HG03565 (cell line): ENCODE results near the gene AUH.

Source experiments
- ATAC-seq: cut with Tn5 transposase; IDR thresholded peaks from one replicate; pipeline ENCODE4 v1.9.1; 2021; ENCODE audit warnings: mild to moderate bottlenecking, moderate library complexity; ENCODE audit not compliant: unreplicated experiment

The AUH gene

DNA sequence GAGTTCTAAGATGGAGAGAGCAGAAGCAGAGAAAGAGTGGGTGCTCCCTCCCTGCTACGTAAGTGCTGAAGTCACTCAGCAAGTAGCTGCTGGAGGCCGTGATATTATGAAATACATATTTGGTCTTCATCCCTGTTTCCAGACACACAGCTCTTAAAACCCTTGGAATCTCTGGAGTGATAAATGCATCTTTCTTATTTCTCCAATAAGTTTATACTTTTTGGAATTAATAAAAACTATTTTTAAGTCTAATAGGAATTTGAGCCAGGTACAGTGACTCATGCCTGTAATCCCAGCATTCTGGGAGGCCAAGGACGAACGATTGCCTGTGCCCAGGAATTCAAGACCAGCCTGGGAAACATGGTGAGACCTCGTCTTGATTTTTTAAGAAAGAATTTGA, 60.6 kb downstream of the AUH start:
- ATAC-seq, result no peak

DNA sequence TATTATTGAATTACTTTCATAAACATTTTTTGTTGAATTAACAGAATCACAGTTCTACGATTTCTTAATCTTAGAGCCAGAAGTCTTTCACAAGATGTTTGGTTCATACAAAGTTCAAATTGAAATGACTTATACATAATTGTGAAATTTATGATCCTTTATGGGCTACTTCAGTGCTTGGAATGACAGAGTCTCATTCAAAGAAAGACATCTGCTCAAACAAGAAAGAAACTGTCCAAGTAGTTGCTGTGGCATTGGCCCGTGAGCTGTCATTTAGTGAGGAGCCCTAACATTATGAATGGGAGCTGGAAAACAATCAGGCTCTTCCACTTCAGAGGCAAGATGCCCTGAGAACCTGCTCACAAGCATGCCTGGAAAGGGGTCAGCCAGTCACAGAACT, 63.4 kb downstream of the AUH start:
- ATAC-seq, result no peak

GRCh38 chr9:91297306-91297705, 64.4 kb downstream of the AUH start:
- no peak for ATAC-seq

DNA sequence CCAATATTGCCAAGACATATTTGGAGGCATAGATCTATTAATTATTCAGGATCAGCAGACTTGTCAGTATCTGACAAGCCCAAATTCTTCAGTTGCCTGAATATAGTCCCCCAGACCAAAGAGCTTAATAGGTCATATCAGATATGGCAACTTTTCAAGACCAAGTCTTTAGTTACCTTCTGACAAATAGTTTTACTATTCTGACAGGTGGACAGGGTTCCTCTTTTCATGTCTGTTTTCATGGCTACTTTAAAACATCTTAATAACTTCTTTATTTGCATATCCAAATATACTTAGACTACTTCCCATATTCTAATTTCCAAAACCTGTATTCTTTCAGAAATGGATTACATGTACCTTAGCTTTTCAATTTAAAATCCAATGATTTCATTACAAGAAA, 65.4 kb downstream of the AUH start:
- ATAC-seq, result no peak

DNA sequence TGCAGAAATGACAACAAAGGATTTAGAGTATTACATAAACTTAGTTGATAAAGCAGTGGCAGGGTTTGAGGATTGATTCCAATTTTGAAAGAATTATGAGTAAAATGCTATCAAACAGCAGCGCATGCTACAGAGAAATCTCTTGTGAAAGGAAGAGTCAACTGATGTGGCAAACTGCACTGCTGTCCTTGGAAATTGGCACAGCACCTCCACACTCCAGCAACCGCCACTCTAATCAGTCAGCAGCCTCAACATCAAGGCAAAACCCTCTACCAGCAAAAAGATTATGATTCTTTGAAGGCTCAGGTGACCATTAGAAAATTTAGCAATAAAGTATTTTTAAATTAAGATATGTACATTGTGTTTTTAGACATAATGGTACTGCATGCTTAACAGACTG, 66.4 kb downstream of the AUH start:
- ATAC-seq, result no peak

DNA sequence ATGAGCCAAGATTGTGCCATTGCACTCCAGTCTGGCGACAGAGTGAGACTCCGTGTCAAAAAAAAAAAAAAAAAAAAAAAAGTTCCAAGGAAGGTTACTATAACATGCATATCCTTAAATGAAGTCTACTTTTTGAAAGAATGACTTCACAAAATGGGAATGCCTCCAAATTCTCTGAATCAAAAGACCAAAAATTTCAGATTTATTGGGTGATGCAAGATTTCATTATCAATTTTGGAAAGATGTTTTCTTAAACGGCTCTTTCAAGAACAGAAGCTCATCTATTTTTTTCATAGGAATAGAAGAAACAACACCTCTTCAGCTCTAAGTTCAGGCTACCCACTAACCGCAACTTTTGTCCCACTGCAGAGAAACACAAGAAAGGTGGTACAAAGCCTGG, 69.9 kb downstream of the AUH start:
- ATAC-seq, result no peak

- no peak for ATAC-seq
Measured at GRCh38 chr9:91289244-91289643, 72.5 kb downstream of the AUH start.

- no peak for ATAC-seq
Measured at GRCh38 chr9:91285729-91286353, 75.9 kb downstream of the AUH start.

GRCh38 chr9:91282292-91282691, 79.4 kb downstream of the AUH start:
- ATAC-seq, result no peak

DNA sequence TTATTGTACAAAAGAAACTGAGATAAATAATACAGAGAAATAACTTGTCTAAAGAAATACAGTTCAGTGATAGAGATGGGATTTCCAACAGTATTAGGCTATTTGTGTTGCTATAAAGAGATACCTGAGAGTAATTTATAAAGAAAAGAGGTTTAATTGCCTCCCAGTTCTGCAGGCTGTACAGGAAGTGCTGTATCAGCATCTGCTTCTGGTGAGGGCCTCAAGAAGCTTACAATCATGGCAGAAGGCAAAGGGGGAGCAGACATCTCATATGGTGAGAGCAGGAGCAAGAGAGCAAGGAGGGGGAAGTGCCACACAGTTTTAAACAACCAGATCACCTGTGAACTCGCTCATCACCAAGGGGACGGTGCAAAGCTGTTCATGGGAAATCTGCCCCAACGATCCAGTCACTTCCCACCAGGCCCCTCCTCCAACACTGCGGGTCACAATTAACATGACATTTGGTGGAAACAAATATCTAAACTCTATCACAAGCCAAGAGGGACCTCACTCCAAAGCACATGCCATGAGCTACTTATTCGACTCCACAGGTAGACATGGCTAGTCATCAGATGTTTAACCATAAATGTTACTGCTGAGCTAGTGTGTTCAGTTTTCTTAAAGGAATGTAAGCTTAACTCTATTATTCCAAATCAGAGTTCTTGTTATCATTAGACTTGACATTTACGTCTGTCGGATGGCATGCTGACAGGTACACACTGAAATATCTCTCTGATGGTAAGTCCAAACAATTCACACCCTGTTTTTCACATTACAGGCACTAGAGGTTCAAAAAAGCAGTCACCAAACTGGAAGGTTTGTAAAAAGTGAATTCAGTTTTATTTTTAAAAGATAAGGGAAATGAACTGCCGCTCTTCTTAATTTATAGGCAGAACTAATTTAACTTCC, 82.2 kb downstream of the AUH start:
- no peak for ATAC-seq

DNA sequence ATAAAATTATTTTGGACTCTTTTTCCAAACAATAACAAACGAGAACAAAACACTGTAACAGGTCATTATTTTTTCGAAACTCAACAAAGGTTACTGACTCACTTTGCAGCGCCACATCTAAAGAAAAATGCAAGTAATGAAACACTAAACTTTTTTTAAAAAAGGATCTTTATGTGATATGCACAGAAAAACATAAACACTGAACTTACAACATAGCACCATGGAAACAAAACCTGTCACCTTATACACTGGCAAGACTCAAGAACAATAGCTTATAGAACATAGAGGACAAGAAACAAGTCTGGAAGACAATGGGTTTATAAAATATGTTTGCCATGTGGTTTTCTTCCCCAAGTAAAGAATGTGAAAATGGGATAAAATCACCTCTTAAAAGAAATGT, 85.2 kb downstream of the AUH start:
- ATAC-seq, result no peak

DNA sequence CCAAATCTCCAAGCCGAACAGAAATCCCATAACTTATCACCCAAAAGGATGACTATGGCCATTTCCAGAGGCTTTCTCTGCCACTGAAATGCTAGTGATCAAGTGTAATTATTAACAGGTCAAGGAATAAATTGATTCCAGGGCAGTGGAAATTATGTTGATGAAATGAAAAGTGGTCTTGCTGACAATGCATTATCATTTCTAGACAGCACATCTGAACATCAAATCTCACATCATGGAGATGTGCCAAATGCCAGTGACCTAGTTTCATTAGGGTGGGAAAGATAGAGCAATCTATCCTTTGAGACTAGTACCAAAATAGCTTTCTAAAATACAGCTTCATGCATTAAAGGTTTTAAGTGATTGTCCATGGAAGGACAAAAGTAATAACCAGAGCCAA, 86.1 kb downstream of the AUH start:
- no peak for ATAC-seq

- ATAC-seq, result no peak
Measured at GRCh38 chr9:91274949-91275492, 86.7 kb downstream of the AUH start.

DNA sequence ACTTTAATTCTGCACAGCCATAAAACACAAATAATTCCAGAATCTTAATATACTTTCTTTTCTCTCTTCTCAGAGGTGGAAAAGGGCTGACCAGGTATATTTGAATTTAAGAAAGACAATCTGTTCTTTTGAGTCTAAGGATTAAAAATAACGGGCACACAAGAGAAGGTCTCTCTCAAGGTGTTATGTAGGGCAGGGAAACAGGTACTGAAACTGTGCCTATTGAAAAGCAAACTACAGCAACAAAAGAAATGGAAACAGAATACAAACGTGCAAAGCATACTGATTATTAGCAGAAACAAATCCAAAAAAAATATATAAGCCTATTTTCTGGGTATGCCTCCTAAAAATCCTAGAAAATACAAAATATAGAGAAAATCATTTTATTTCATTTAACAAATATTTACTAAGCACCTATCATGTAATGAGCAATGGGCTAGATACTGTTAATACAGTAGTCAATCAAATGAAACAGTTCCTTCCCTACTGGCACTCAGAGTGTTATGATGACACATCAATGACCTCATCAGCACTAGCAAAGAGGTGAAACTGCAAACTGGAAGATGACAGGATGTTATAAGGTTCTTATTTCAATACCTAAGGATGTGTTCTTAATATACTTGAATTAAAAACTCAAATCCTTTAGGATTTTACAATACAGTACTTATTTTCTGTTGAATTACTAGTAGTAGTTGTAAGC, 87.7 kb downstream of the AUH start:
- ATAC-seq, result no peak

- ATAC-seq, result no peak
Measured at GRCh38 chr9:91271156-91271555, 90.6 kb downstream of the AUH start.

DNA sequence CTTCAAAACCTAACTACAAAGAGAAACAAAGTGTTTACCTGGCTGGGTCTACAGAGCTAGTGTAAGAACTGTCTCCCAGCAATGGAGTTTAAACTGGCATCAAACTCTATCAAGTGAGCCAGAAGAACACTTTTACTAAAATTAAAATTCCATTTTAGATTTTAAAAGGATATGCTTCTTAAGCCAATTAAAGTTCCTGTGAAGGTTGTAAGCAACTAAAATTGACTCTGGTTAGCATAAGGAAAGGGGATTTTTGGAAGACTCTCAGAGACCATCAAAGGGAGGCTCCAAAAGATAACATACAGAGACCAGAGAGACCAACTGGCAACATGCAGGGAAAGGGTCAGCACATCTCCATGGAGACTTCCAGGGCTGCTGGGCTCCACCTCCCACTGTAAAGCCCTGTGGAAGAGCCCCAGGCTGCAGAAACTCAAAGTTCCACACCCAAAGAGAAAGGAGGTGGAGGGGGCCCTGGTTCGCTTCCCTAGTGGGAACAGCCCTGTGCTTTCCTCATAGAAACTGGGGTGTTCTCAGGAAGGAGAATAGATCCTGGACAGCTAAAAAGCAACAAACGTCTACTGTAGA, 91.7 kb downstream of the AUH start:
- no peak for ATAC-seq

- ATAC-seq, result no peak
Measured at GRCh38 chr9:91266448-91266847, 95.3 kb downstream of the AUH start.

DNA sequence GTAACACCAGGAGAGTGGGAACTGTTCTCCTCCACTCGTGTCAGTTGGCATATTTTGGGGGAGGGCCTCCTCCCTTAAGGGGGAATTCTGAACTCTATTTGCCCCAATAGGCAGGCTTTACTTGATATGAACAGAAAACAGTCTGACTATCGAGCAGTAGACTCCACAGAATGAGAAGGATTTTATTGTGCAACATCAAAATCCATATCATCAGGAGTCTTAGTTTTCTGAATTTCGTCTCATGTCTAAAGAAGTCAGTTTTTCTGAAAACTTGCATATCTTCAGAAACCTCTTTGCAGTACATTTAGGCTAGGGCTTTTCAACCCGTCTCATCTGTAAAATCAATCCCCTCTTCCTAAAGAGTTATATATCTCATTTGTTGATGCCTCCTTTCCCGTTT, 96.2 kb downstream of the AUH start:
- ATAC-seq, result no peak

DNA sequence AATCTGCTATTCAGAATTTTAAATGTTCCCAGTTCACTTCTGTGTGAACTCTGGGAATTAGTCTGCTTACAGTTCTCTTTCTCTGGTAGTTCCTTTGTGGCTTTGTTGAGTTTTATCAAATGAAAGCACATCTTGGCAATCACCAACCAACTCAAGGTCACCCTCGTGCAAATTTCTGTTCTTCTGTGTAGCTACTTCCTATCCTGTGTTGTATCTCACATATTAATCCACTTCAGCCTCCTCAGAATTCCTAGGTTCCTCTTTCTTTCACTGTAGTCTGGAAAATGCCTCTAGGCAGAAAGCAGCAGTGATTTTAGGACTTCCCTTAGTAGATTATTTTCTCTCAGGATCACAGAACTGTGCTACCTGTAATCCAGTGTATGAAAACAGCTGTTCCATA, 100.3 kb downstream of the AUH start:
- no peak for ATAC-seq

DNA sequence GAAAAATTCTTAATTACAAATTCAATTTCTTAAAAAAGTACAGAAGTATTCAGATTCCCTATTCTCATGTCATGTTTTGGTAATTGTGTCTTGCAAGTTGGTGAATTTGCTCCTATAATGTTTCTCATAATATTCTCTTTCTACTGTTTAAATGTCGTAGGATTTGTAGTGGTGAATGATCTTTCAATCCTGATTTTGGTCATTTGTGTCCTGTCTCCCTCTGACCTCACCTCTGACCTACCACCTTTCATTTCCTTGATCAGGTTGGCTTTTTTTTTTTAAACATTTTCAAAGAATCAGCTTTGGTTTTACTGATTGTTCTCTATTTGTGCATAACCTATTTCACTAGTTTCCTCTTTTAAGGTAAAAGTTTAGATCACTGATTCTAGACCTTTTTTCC, 102.6 kb downstream of the AUH start:
- ATAC-seq, result no peak

DNA sequence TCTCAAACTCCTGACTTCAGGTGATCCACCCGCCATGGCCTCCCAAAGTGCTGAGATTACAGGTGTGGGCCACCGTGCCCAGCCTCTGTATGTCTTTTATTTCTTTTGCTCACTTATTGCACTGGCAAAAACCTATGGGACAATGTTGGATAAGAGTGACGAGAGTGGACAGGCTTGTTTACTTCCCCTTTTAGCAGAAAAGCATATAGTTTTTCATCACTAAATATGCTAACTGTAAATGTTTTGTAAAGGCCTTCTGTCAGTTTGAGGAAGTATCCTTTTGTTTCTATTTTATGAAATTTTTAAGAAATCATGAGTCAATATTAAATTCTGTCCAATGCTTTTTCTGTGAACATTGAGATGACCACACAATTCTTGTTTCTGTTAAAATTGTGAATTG, 103.3 kb downstream of the AUH start:
- ATAC-seq, result no peak
